SK-N-SH treated with all-trans-retinoic acid at 6 μM for 48 hours (cell line): ENCODE data around the gene GPHN.
"Not testable (repeated sequence)": the region's sequence is repeated elsewhere in the genome, so short reads cannot be mapped to it uniquely, and the experiment has no call there.

ENCODE experiments used
- ATAC-seq: fragments of 200-7000 bp; cut with Tn5 transposase; 3 replicates; pipeline ENCODE4 v1.9.1; 2020; ENCODE audit warnings: mild to moderate bottlenecking, moderate library complexity
- ARNTL ChIP-seq: fragments of 450-650 bp; formaldehyde crosslinking; IDR thresholded peaks from 2 replicates; pipeline ENCODE4 v1.5.0; 2020; ENCODE audit warnings: low read depth, mild to moderate bottlenecking, moderate library complexity, borderline replicate concordance
- BACH2 ChIP-seq: fragments of 250-450 bp; sonication (Bioruptor Pico); IDR thresholded peaks from 2 replicates; pipeline ENCODE4 v1.9.0; 2021; ENCODE audit warnings: mild to moderate bottlenecking, borderline replicate concordance
- CSDC2 ChIP-seq: fragments of 250-450 bp; sonication (Bioruptor Pico); IDR thresholded peaks from 2 replicates; pipeline ENCODE4 v1.5.0; 2020; ENCODE audit warnings: mild to moderate bottlenecking, moderate library complexity
- ESRRG ChIP-seq: fragments of 250-450 bp; sonication (Bioruptor Pico); IDR thresholded peaks from 2 replicates; pipeline ENCODE4 v1.6.1; 2021; ENCODE audit warnings: mild to moderate bottlenecking
- GLIS3 ChIP-seq: fragments of 250-450 bp; sonication (Bioruptor Pico); IDR thresholded peaks from 2 replicates; pipeline ENCODE4 v1.5.0; 2020; ENCODE audit warnings: mild to moderate bottlenecking, moderate library complexity
- ISL1 ChIP-seq: fragments of 250-450 bp; sonication (Bioruptor Pico); IDR thresholded peaks from 2 replicates; pipeline ENCODE4 v2.1.2; 2022; ENCODE audit warnings: mild to moderate bottlenecking, moderate library complexity
- OSR1 ChIP-seq: fragments of 250-450 bp; sonication (Bioruptor Pico); IDR thresholded peaks from 2 replicates; pipeline ENCODE4 v1.8.0; 2022; ENCODE audit warnings: moderate library complexity, mild to moderate bottlenecking, inconsistent platforms
- PATZ1 ChIP-seq: fragments of 250-450 bp; sonication (Bioruptor Pico); IDR thresholded peaks from 2 replicates; pipeline ENCODE4 v1.8.0; 2020; ENCODE audit warnings: mild to moderate bottlenecking, moderate library complexity, borderline replicate concordance
- PPARA ChIP-seq: fragments of 250-450 bp; sonication (Bioruptor Pico); IDR thresholded peaks from 2 replicates; pipeline ENCODE4 v1.5.0; 2020; ENCODE audit warnings: mild to moderate bottlenecking, borderline replicate concordance
- RARB ChIP-seq: fragments of 250-450 bp; sonication (Bioruptor Pico); IDR thresholded peaks from 2 replicates; pipeline ENCODE4 v1.8.0; 2021; ENCODE audit warnings: mild to moderate bottlenecking, moderate library complexity
- SNAI2 ChIP-seq: fragments of 250-450 bp; sonication (Bioruptor Pico); IDR thresholded peaks from 2 replicates; pipeline ENCODE4 v1.5.0; 2020; ENCODE audit warnings: mild to moderate bottlenecking, moderate library complexity
- TCF4 ChIP-seq: fragments of 250-450 bp; sonication (Bioruptor Pico); IDR thresholded peaks from 2 replicates; pipeline ENCODE4 v1.8.0; 2021; ENCODE audit warnings: mild to moderate bottlenecking, moderate library complexity, borderline replicate concordance
- TOX ChIP-seq: fragments of 250-450 bp; sonication (Bioruptor Pico); IDR thresholded peaks from 2 replicates; pipeline ENCODE4 v1.8.0; 2021; ENCODE audit warnings: mild to moderate bottlenecking, moderate library complexity, borderline replicate concordance
- ZC3H10 ChIP-seq: fragments of 250-450 bp; sonication (Bioruptor Pico); IDR thresholded peaks from 2 replicates; pipeline ENCODE4 v1.5.1; 2021; ENCODE audit warnings: mild to moderate bottlenecking, moderate library complexity
- ZFP3 ChIP-seq: fragments of 250-450 bp; sonication (Bioruptor Pico); IDR thresholded peaks from 2 replicates; pipeline ENCODE4 v1.5.0; 2020; ENCODE audit warnings: mild to moderate bottlenecking, moderate library complexity
- ZNF565 ChIP-seq: fragments of 450-650 bp; formaldehyde crosslinking; conservative IDR thresholded peaks from 2 replicates; pipeline ENCODE4 v1.5.0; 2020; ENCODE audit warnings: low read depth, mild to moderate bottlenecking, moderate library complexity
- ZNF70 ChIP-seq: fragments of 450-650 bp; formaldehyde crosslinking; IDR thresholded peaks from 2 replicates; pipeline ENCODE4 v1.5.0; 2020; ENCODE audit warnings: mild to moderate bottlenecking, moderate library complexity
- ZNF8 ChIP-seq: fragments of 450-650 bp; formaldehyde crosslinking; IDR thresholded peaks from 2 replicates; pipeline ENCODE4 v1.5.0; 2020; ENCODE audit warnings: mild to moderate bottlenecking, moderate library complexity
- TF ChIP-seq, protein P1 (sequence below): fragments of 250-450 bp; sonication (Bioruptor Pico); IDR thresholded peaks from 2 replicates; pipeline ENCODE4 v1.5.1; 2021; ENCODE audit warnings: mild to moderate bottlenecking, moderate library complexity
- TF ChIP-seq, protein P2 (sequence below): fragments of 250-450 bp; sonication (Bioruptor Pico); IDR thresholded peaks from 2 replicates; pipeline ENCODE4 v1.8.0; 2021; ENCODE audit warnings: low read depth, mild to moderate bottlenecking, moderate library complexity, borderline replicate concordance
- TF ChIP-seq, protein P3 (sequence below): fragments of 250-450 bp; sonication (Bioruptor Pico); IDR thresholded peaks from 2 replicates; pipeline ENCODE4 v1.5.1; 2020; ENCODE audit warnings: low read depth, mild to moderate bottlenecking, moderate library complexity
- TF ChIP-seq, protein P4 (sequence below): fragments of 250-450 bp; sonication (Bioruptor Pico); IDR thresholded peaks from 2 replicates; pipeline ENCODE4 v1.5.0; 2020; ENCODE audit warnings: mild to moderate bottlenecking, moderate library complexity

Gene GPHN

DNA sequence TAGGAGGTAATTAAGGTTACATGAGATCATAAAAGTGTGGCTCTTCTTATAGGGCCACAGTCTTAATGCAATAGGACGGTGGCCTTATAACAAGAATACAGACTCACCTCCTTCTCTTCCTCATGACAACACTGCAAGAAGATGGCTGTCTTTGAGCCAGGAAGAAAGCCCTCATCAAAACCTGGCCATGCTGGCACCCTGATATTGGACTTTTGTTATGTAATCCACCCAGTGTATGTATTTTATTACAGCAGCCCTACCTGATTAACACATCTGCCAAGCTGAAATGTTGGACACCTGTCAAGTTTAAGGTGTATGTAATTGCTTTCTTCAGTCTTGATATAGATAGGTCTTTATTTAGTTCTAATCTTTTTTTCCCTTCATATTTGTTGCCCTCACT is 217.0 kb downstream of the GPHN start:
- no peak for ATAC-seq
- no peak for TF ChIP-seq ISL1 (CRISPR knock-in tag)
- no peak for TF ChIP-seq ARNTL (CRISPR knock-in tag)
- TF ChIP-seq, protein P1, sequence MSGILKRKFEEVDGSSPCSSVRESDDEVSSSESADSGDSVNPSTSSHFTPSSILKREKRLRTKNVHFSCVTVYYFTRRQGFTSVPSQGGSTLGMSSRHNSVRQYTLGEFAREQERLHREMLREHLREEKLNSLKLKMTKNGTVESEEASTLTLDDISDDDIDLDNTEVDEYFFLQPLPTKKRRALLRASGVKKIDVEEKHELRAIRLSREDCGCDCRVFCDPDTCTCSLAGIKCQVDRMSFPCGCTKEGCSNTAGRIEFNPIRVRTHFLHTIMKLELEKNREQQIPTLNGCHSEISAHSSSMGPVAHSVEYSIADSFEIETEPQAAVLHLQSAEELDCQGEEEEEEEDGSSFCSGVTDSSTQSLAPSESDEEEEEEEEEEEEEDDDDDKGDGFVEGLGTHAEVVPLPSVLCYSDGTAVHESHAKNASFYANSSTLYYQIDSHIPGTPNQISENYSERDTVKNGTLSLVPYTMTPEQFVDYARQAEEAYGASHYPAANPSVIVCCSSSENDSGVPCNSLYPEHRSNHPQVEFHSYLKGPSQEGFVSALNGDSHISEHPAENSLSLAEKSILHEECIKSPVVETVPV (CRISPR knock-in tag) = no peak
- TF ChIP-seq, protein P2, sequence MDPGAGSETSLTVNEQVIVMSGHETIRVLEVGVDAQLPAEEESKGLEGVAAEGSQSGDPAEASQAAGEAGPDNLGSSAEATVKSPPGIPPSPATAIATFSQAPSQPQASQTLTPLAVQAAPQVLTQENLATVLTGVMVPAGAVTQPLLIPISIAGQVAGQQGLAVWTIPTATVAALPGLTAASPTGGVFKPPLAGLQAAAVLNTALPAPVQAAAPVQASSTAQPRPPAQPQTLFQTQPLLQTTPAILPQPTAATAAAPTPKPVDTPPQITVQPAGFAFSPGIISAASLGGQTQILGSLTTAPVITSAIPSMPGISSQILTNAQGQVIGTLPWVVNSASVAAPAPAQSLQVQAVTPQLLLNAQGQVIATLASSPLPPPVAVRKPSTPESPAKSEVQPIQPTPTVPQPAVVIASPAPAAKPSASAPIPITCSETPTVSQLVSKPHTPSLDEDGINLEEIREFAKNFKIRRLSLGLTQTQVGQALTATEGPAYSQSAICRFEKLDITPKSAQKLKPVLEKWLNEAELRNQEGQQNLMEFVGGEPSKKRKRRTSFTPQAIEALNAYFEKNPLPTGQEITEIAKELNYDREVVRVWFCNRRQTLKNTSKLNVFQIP (CRISPR knock-in tag) = no peak
- no peak for TF ChIP-seq PATZ1 (CRISPR knock-in tag)
- no peak for TF ChIP-seq ZNF70 (CRISPR knock-in tag)
- TF ChIP-seq OSR1 (CRISPR knock-in tag) = no peak
- no peak for TF ChIP-seq RARB (CRISPR knock-in tag)
- no peak for TF ChIP-seq ESRRG (CRISPR knock-in tag)
- TF ChIP-seq BACH2 = no peak
- TF ChIP-seq, protein P3, sequence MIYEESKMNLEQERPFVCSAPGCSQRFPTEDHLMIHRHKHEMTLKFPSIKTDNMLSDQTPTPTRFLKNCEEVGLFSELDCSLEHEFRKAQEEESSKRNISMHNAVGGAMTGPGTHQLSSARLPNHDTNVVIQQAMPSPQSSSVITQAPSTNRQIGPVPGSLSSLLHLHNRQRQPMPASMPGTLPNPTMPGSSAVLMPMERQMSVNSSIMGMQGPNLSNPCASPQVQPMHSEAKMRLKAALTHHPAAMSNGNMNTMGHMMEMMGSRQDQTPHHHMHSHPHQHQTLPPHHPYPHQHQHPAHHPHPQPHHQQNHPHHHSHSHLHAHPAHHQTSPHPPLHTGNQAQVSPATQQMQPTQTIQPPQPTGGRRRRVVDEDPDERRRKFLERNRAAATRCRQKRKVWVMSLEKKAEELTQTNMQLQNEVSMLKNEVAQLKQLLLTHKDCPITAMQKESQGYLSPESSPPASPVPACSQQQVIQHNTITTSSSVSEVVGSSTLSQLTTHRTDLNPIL (CRISPR knock-in tag) = no peak
- TF ChIP-seq ZC3H10 (CRISPR knock-in tag) = no peak
- TF ChIP-seq ZNF8 (CRISPR knock-in tag) = no peak
- TF ChIP-seq TOX (CRISPR knock-in tag) = no peak
- TF ChIP-seq, protein P4, sequence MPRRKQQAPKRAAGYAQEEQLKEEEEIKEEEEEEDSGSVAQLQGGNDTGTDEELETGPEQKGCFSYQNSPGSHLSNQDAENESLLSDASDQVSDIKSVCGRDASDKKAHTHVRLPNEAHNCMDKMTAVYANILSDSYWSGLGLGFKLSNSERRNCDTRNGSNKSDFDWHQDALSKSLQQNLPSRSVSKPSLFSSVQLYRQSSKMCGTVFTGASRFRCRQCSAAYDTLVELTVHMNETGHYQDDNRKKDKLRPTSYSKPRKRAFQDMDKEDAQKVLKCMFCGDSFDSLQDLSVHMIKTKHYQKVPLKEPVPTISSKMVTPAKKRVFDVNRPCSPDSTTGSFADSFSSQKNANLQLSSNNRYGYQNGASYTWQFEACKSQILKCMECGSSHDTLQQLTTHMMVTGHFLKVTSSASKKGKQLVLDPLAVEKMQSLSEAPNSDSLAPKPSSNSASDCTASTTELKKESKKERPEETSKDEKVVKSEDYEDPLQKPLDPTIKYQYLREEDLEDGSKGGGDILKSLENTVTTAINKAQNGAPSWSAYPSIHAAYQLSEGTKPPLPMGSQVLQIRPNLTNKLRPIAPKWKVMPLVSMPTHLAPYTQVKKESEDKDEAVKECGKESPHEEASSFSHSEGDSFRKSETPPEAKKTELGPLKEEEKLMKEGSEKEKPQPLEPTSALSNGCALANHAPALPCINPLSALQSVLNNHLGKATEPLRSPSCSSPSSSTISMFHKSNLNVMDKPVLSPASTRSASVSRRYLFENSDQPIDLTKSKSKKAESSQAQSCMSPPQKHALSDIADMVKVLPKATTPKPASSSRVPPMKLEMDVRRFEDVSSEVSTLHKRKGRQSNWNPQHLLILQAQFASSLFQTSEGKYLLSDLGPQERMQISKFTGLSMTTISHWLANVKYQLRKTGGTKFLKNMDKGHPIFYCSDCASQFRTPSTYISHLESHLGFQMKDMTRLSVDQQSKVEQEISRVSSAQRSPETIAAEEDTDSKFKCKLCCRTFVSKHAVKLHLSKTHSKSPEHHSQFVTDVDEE (CRISPR knock-in tag) = no peak
- no peak for TF ChIP-seq CSDC2 (CRISPR knock-in tag)
- no peak for TF ChIP-seq PPARA (CRISPR knock-in tag)
- TF ChIP-seq, all 23 proteins: peak for 0

DNA sequence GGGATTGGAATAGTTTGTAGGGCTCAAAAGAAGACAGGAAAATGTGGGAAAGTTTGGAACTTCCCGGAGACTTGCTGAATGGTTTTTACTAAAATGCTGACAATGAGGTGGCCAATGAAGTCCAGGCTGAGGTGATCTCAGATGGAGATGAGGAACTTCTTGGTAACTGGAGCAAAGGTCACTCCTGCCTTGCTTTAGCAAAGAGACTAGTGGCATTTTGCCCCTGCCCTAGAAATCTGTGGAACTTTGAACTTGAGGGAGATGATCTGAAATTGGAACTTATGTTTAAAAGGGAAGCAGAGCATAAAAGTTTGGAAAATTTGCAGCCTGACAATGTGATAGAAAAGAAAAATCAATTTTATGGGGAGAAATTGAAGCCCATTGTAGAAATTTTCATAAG is 223.4 kb downstream of the GPHN start:
- not testable (repeated sequence) for ATAC-seq

- ATAC-seq = no peak
These were observed 227.9 kb downstream of the GPHN start for GRCh38 chr14:66735853-66736252.

More at GRCh38 chr14:66735853-66736252, 227.9 kb downstream of the GPHN start:
- TF ChIP-seq, protein P2 (CRISPR knock-in tag) = no peak
- TF ChIP-seq, protein P1 (CRISPR knock-in tag) = no peak
- TF ChIP-seq, protein P4 (CRISPR knock-in tag) = no peak
- TF ChIP-seq CSDC2 (CRISPR knock-in tag) = no peak
- TF ChIP-seq GLIS3 (CRISPR knock-in tag) = no peak
- TF ChIP-seq BACH2 = no peak
- TF ChIP-seq ZNF565 (CRISPR knock-in tag) = no peak
- no peak for TF ChIP-seq ZC3H10 (CRISPR knock-in tag)
- no peak for TF ChIP-seq RARB (CRISPR knock-in tag)
- TF ChIP-seq ARNTL (CRISPR knock-in tag) = no peak
- no peak for TF ChIP-seq ISL1 (CRISPR knock-in tag)
- no peak for TF ChIP-seq OSR1 (CRISPR knock-in tag)
- TF ChIP-seq TCF4 (CRISPR knock-in tag) = no peak
- TF ChIP-seq ZFP3 = no peak
- TF ChIP-seq SNAI2 = no peak
